Measurements from ENCODE around the gene TJAP1.

- TF ChIP-seq GATA2 (IDR thresholded peaks at IDR 0.05; ENCODE audit: low read depth, low read length) (0 out of 2 replicates have a peak, but pooled peaks have one; percentile 10), GATA3 (IDR thresholded peaks at IDR 0.05; ENCODE audit: low read depth, low read length) (no peak)
Measured at GRCh38 chr6:43454696-43455530, 22.5 kb upstream of the TJAP1 start.
